NOMO-1 treated with DMSO at 0.1 percent for 48 hours (cell line): ENCODE measurements around the gene PLXNB2.
"Not testable (repeated sequence)": the region's sequence is repeated elsewhere in the genome, so short reads cannot be mapped to it uniquely, and the experiment has no call there.

Source experiments
- DNase-seq: peaks from one replicate; lab custom pipeline; 2025; ENCODE audit not compliant: unreplicated experiment; lab: John Stamatoyannopoulos, UW

Gene PLXNB2

GRCh38 chr22:50326956-50327710 lies 19.7 kb upstream of the PLXNB2 start, which contains the start of gene DENND6B:
Gene DENND6B (minus strand): TSS chr22:50327012. CDS start chr22:50326988, 24 bp downstream.
- peak; percentile 69 for DNase-seq

GRCh38 chr22:50326225-50326955 lies 18.9 kb upstream of the PLXNB2 start:
- no peak for DNase-seq

- no peak for DNase-seq
Observed at GRCh38 chr22:50325444-50326224, 18.2 kb upstream of the PLXNB2 start.

GRCh38 chr22:50323900-50324299 lies 16.5 kb upstream of the PLXNB2 start:
- DNase-seq = no peak

GRCh38 chr22:50322382-50323104 lies 15.1 kb upstream of the PLXNB2 start:
- not testable (repeated sequence) for DNase-seq

- no peak for DNase-seq
Observed at GRCh38 chr22:50320671-50321325, 13.4 kb upstream of the PLXNB2 start.

GRCh38 chr22:50320116-50320515 lies 12.7 kb upstream of the PLXNB2 start:
- no peak for DNase-seq

- DNase-seq = no peak
Observed at GRCh38 chr22:50319503-50319951, 12.1 kb upstream of the PLXNB2 start.

GRCh38 chr22:50318698-50319411 lies 11.4 kb upstream of the PLXNB2 start:
- DNase-seq = no peak

GRCh38 chr22:50318356-50318697 lies 10.9 kb upstream of the PLXNB2 start:
- DNase-seq = no peak

- DNase-seq = no peak
Observed at GRCh38 chr22:50317674-50318073, 10.2 kb upstream of the PLXNB2 start.

- no peak for DNase-seq
Observed at GRCh38 chr22:50317178-50317577, 9.7 kb upstream of the PLXNB2 start.

GRCh38 chr22:50316114-50317065 lies 8.9 kb upstream of the PLXNB2 start:
- no peak for DNase-seq

- DNase-seq = no peak
Observed at GRCh38 chr22:50315289-50316113, 8.1 kb upstream of the PLXNB2 start.

GRCh38 chr22:50314455-50315288 lies 7.2 kb upstream of the PLXNB2 start:
- peak; percentile 91 for DNase-seq

- no peak for DNase-seq
Observed at GRCh38 chr22:50314081-50314454, 6.6 kb upstream of the PLXNB2 start.

- no peak for DNase-seq
Observed at GRCh38 chr22:50313600-50313999, 6.2 kb upstream of the PLXNB2 start.
